NCI-H526 treated with DMSO at 0.1 percent for 48 hours (cell line): ENCODE data around the gene NSG2.
"Not testable (repeated sequence)": the region's sequence is repeated elsewhere in the genome, so short reads cannot be mapped to it uniquely, and the experiment has no call there.

Experiments used
- DNase-seq: peaks from one replicate; lab custom pipeline; 2025; lab: John Stamatoyannopoulos, UW

NSG2 gene

GRCh38 chr5:174102574-174102973 lies 57.1 kb downstream of the NSG2 start:
- DNase-seq, result not testable (repeated sequence)

- DNase-seq, result no peak
Observed at GRCh38 chr5:174106997-174107655, 61.6 kb downstream of the NSG2 start.

- DNase-seq, result no peak
Observed at GRCh38 chr5:174108745-174109144, 63.2 kb downstream of the NSG2 start.

- DNase-seq, result no peak
Observed at GRCh38 chr5:174109698-174110260, 64.3 kb downstream of the NSG2 start.

GRCh38 chr5:174110310-174110709 lies 64.8 kb downstream of the NSG2 start:
- DNase-seq, result no peak

- no peak for DNase-seq
Observed at GRCh38 chr5:174111287-174111973, 65.9 kb downstream of the NSG2 start.

GRCh38 chr5:174115226-174115625 lies 69.7 kb downstream of the NSG2 start:
- DNase-seq, result no peak

GRCh38 chr5:174118823-174119467 lies 73.4 kb downstream of the NSG2 start:
- no peak for DNase-seq

- DNase-seq, result no peak
Observed at GRCh38 chr5:174119468-174119881, 74.0 kb downstream of the NSG2 start.

GRCh38 chr5:174120401-174121005 lies 75.0 kb downstream of the NSG2 start:
- no peak for DNase-seq

- DNase-seq, result no peak
Observed at GRCh38 chr5:174134545-174134944, 89.0 kb downstream of the NSG2 start.

GRCh38 chr5:174139623-174140022 lies 94.1 kb downstream of the NSG2 start:
- DNase-seq, result no peak

GRCh38 chr5:174140452-174141020 lies 95.0 kb downstream of the NSG2 start:
- no peak for DNase-seq

- DNase-seq, result no peak
Observed at GRCh38 chr5:174141398-174141797, 95.9 kb downstream of the NSG2 start.

GRCh38 chr5:174145091-174145490 lies 99.6 kb downstream of the NSG2 start:
- no peak for DNase-seq

GRCh38 chr5:174145821-174146220 lies 100.3 kb downstream of the NSG2 start:
- no peak for DNase-seq

- DNase-seq, result no peak
Observed at GRCh38 chr5:174146556-174146955, 101.0 kb downstream of the NSG2 start.

- not testable (repeated sequence) for DNase-seq
Observed at GRCh38 chr5:174147012-174147411, 101.5 kb downstream of the NSG2 start.

GRCh38 chr5:174147551-174147950 lies 102.0 kb downstream of the NSG2 start:
- no peak for DNase-seq

GRCh38 chr5:174148721-174149120 lies 103.2 kb downstream of the NSG2 start:
- no peak for DNase-seq

GRCh38 chr5:174149426-174149825 lies 103.9 kb downstream of the NSG2 start:
- no peak for DNase-seq

- no peak for DNase-seq
Observed at GRCh38 chr5:174149989-174150388, 104.5 kb downstream of the NSG2 start.
